Fibroblast of skin of right quadriceps (primary cell): Measurements from ENCODE around the gene UMPS.
"Not testable (repeated sequence)": the region's sequence is repeated elsewhere in the genome, so short reads cannot be mapped to it uniquely, and the experiment has no call there.

Experiments
- DNase-seq: peaks from one replicate; pipeline ENCODE4 v3.0.0-alpha.2; 2013

Gene UMPS

GRCh38 chr3:124707656-124708062 lies 22.6 kb upstream of the UMPS start:
- DNase-seq = peak; percentile 93

- peak; percentile 18 for DNase-seq
Measured at GRCh38 chr3:124714223-124714853, 15.9 kb upstream of the UMPS start.

GRCh38 chr3:124722589-124722988 lies 7.7 kb upstream of the UMPS start:
- no peak for DNase-seq

- no peak for DNase-seq
Measured at GRCh38 chr3:124730941-124731297, 667 bp downstream of the UMPS start.

DNA sequence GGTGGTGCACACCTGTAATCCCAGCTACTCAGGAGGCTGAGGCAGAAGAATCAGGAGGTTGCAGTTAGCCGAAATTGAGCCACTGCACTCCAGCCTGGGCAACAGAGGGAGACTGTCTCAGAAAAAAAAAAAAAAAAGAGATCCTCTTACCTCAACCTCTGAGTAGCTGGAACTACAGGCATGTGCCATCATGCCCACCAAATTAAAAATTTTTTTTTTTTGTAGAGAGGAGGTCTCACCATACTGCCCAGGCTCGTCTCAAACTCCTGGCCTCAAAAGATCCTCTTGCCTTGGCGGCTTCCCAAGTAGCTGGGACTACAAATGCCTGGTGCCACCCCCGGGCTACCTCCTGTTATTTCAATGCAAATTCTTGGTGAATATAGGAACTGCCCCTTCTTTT lies 1.5 kb downstream of the UMPS start:
- no peak for DNase-seq

DNA sequence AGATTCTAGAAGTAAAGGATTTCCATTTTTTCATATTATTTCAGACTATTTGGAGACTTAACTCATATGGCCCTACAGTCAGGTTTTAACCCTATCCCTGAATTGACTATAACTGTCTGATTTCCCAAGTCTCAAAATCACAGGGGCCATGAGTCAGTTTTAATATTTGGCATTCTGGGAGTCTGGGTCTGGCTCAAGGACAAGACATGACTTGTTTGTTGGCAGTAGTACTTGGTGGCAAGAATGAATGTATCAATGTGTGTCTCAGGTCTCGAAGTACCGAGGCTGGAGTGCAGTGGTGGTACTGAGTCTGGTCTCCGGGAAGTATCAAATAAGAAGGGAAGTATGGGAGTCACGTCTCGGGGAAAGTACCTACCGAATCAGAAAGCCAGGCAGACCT lies 10.8 kb downstream of the UMPS start:
- peak; percentile 6 for DNase-seq

DNA sequence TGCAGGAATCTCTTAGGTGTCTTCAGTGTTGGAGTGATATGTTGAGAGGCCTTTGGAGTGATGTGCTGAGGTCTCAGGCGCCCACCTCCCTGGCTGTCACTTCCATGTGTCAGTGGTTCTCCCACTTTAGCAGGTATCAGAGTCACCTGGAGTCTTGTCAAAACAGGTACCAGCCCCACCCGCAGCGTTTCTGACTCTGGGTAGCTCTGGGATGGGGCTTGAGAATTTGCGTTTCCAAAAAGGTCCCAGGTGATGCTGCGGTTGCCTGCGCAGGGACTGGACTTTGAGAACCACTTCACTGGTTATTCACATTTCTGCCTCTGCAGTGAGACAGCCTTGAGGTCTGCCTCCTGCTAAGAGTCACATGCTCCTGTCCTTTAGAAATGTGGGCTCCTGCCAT lies 15.5 kb downstream of the UMPS start:
- DNase-seq = no peak

GRCh38 chr3:124747111-124747981 lies 17.1 kb downstream of the UMPS start:
- no peak for DNase-seq

GRCh38 chr3:124748560-124749198 lies 18.4 kb downstream of the UMPS start:
- DNase-seq = no peak

DNA sequence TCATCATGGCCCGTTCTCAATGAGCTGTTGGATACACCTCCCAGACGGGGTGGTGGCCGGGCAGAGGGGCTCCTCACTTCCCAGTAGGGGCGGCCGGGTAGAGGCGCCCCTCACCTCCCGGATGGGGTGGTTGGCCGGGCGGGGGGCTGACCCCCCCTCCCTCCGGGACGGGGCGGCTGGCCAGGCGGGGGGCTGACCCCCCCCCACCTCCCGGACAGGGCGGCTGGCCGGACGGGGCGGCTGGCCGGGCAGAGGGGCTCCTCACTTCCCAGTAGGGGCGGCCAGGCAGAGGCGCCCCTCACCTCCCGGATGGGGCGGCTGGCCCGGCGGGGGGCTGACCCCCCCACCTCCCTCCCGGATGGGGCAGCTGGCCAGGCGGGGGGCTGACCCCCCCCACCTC lies 19.6 kb downstream of the UMPS start:
- DNase-seq = not testable (repeated sequence)

GRCh38 chr3:124751501-124751900 lies 21.2 kb downstream of the UMPS start:
- DNase-seq = no peak

GRCh38 chr3:124752051-124752450 lies 21.8 kb downstream of the UMPS start:
- no peak for DNase-seq

DNA sequence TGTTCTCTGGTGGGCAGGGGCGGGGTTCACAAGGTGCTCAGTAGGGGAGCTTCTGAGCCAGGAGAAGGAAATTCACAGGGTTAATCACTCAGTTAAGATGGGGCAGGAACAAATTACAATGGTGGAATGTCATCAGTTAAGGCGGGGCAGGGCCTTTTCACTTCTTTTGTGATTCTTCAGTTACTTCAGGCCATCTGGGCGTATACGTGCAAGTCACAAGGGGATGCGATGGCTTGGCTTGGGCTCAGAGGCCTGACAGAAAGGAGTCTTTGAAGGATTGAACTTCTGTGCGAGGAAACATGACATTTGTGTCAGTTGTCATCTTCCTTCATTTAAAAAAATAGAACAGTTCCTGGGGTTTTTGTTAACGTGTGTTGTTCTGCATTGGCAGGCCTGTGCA lies 27.7 kb downstream of the UMPS start:
- DNase-seq = not testable (repeated sequence)

- DNase-seq = no peak
Measured at GRCh38 chr3:124758851-124759635, 28.8 kb downstream of the UMPS start.

DNA sequence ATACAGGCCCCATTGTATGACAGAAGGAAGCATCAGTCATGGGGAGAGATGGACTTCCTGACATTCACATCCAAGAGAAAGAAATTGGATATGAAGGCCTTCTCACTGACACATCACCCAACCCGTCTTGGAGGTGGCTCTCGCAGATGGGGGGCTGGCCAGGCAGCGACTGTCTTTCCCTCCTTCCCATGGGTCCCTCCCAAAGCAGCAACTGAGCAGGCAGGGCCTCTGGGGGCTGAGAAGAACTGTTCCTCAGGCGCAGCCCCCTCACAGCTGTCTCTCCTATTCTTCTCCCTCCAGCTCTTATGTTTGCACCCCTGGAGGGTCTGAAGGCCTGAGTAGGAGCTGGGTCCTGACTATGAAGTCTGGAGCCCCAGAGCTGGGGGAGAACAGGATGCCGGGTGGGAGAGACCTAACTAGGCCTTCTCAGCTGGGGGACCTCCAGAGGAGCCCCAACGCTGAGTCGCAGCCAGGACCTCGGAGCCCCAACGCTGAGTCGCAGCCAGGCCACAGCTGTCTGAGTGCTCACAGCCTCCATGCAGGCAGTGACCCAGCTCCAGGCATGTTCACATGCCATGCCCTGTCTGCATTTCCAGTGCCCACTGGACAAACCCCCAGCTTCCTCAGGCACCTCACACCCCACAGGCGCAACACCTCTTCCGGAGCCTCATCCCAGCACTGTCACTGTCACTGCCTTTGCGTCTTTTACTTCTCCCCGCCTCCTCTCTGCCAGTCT lies 29.6 kb downstream of the UMPS start:
- no peak for DNase-seq

- DNase-seq = peak; percentile 68
Measured at GRCh38 chr3:124760601-124761000, 30.3 kb downstream of the UMPS start.

- peak; percentile 75 for DNase-seq
Measured at GRCh38 chr3:124761250-124761796, 31.1 kb downstream of the UMPS start.

- DNase-seq = no peak
Measured at GRCh38 chr3:124761935-124762660, 31.8 kb downstream of the UMPS start.

GRCh38 chr3:124762661-124763011 lies 32.4 kb downstream of the UMPS start:
- DNase-seq = no peak

DNA sequence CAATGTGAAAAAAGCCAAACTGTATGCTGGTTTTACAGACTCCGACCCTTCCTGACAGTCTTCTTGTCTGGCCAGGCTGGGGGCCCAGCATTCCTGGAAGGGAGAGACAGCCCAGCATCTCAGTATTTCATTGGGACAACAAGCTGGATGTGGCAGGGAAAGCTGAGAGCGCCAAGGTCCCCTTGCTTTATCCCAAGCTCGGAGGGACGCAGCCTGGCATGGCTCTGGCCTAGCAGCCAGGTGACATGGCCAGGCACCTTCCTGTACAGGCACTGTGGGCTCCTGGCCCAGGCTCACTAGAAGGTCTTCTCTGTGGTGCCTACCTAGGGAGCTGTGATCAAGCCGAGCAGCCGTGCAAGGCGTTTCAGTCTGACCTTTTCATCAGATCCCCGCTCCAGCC lies 33.0 kb downstream of the UMPS start:
- no peak for DNase-seq

DNA sequence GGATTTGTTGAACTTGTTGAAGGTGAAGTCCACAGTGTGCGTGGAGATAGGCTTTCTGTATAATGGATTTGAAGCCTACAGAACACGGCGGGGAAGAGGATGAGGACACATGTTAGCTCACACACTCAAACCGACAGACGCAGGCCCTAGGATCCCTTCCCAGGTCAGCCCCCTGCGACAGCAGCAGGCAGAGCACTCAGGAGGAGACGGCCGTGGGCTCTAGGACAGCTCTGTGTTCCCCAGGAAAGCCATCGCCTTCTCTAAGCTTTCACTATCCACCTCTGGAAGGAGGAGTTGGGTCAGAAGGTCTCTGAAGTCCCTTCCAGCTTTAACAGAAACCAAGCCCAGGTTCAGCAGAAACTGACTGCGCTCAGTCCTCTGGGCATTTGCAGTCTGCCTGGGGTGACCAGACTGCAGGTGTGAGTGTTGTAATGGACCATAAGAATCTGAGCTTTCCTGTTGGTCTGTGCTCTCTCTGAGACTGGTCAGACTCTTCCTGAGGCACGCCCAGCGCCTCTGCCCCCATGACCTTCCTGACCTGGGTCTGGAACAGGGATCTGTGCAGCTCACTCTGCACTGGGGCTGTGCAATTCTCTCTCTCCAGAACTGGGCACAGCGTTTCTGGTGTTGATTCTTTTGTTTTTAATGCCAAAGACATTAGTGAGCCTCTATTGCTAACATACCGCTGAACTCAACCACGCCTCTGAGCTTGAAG lies 33.5 kb downstream of the UMPS start:
- no peak for DNase-seq
